MCF 10A (cell line): ENCODE data around the gene C4BPA. TPM values are rescaled to one million over a fixed set of nuclear protein-coding genes. Genes with fewer than 3 reads are reported as not detected.

Source experiments
- BruUV-seq: library from RNA; stranded (reverse); fragments of 400-500 nt; replicated peaks from 2 replicates; lab custom pipeline; 2021; lab: Mats Ljungman, UMichigan
- CTCF ChIA-PET: fragments of 300-600 bp; sonication (Branson Sonifier 250); formaldehyde crosslinking; extraction: SDS; loops from one replicate; lab custom pipeline; 2021; ENCODE audit warnings: antibody characterized with exemption, inconsistent platforms; lab: Yijun Ruan, JAX
- POLR2A ChIA-PET: fragments of 300-600, 350-650 bp; sonication (Branson Sonifier 250); formaldehyde crosslinking; extraction: SDS; loops from one replicate; lab custom pipeline; 2020; ENCODE audit warnings: antibody characterized with exemption, inconsistent platforms; lab: Yijun Ruan, JAX
- DNase-seq: peaks from one replicate; pipeline ENCODE4 v3.0.0-alpha.2; 2018; ENCODE audit not compliant: unreplicated experiment
- H3K27ac Mint-ChIP-seq: one replicate; pipeline ENCODE4 v1.8.0; 2022; ENCODE audit warnings: mild to moderate bottlenecking, low read depth, mixed read lengths; ENCODE audit not compliant: unreplicated experiment
- H3K27me3 Mint-ChIP-seq: one replicate; pipeline ENCODE4 v1.8.0; 2022; ENCODE audit warnings: mixed read lengths; ENCODE audit not compliant: insufficient read depth, unreplicated experiment
- H3K36me3 Mint-ChIP-seq: one replicate; pipeline ENCODE4 v1.8.0; 2022; ENCODE audit warnings: mild to moderate bottlenecking, moderate library complexity, mixed read lengths; ENCODE audit not compliant: insufficient read depth, unreplicated experiment
- H3K4me1 Mint-ChIP-seq: one replicate; pipeline ENCODE4 v1.8.0; 2022; ENCODE audit warnings: mixed read lengths; ENCODE audit not compliant: insufficient read depth, unreplicated experiment
- H3K4me3 Mint-ChIP-seq: one replicate; pipeline ENCODE4 v1.8.0; 2022; ENCODE audit warnings: mild to moderate bottlenecking, moderate library complexity, mixed read lengths; ENCODE audit not compliant: unreplicated experiment
- H3K9me3 Mint-ChIP-seq: one replicate; pipeline ENCODE4 v1.8.0; 2022; ENCODE audit warnings: mixed read lengths; ENCODE audit not compliant: unreplicated experiment
- CTCF ChIP-seq: fragments of 200-600 bp; IDR thresholded peaks from one replicate; pipeline ENCODE4 v1.8.0; 2022; ENCODE audit warnings: antibody characterized with exemption, mild to moderate bottlenecking; ENCODE audit not compliant: unreplicated experiment
- intact Hi-C: fragments of 100-400 bp; cut with micrococcal nuclease; formaldehyde crosslinking; loops from 2 replicates; pipeline ENCODE4 v1.14.1; 2022
- total RNA-seq: library from RNA; stranded (reverse); gene quantifications from 2 replicates; pipeline ENCODE4 v1.2.3, GENCODE V29; 2022

Gene C4BPA
- total RNA-seq, 1 experiment from 2014 or later = not detected

DNA sequence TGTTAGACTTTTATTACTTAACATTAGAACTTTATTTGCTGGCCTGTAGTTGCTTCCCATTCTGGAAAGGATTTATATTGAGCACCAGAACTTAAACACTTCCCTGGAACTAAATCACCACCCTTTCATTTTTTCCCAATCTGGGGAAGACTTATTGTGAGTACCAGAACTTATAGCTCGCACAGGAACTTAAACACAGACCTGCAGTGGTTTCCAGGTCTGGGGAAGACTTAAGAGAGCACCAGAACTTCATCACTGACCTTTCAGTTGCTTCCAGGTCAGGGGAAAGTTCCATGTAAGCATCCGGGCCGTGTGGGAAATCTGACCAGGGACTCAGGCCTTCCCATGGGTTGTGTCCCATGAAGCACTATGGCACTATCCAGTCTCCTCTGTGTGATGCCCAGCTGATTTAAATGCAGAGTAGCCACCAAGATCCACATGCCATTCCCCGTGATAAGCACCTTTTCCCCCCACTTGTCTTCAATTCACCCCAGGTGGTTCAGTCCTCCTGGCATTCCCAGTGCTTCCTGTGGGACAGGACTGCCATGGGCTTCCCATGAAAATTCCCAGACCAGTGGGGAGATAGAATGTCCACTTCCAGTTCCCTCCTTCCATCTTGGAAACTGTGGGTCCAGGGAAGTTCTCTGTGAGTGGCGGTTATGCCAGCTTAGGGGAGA, 48.9 kb downstream of the C4BPA start:
- no peak for TF ChIP-seq CTCF
- H3K27me3 Mint-ChIP-seq = peaks cover 7% of the 10 kb centered on the region
- H3K9me3 Mint-ChIP-seq = no peaks in the 10 kb centered on the region
- no TSS peak for BruUV-seq
- H3K36me3 Mint-ChIP-seq = no peaks in the 10 kb centered on the region
- H3K27ac Mint-ChIP-seq = no peak overlapping the region
- intact Hi-C loops = no loop called here
- ChIA-PET CTCF (interaction anchor here (0.6 to 1.2 kb wide), 3 partner anchors 240 to 477 kb away, joined by 3 to 4 read pairs (median 3); no protein-coding TSS in a partner anchor), POLR2A (interaction anchor here (0.6 to 0.7 kb wide), 2 partner anchors 19 to 32 kb away, joined by 3 read pairs; no protein-coding TSS in a partner anchor)
- H3K4me1 Mint-ChIP-seq = no peaks in the 10 kb centered on the region
- peak overlapping the region; percentile 28 for H3K4me3 Mint-ChIP-seq
- DNase-seq = no peak

DNA sequence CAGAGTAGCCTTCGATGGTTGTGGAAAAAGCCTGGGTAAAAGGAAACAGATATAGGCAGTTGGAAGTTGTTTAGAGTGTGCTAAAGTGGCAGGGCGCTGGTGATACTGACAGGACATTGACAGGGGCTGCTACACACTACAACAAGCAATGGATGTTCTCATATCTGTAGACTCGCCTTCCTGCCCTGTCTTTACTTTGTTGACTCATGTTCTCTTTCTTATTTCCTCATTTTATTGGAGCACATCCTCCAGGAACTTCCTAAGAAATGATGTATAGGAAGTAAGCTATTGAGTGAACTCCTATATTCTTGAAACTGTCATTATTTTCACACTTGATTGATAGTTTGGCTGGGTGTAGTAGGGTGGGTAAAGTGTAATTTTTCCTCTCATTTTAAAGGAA, 51.0 kb downstream of the C4BPA start:
- no TSS peak for BruUV-seq
- H3K27me3 Mint-ChIP-seq = peaks cover 7% of the 10 kb centered on the region
- no peak overlapping the region for H3K27ac Mint-ChIP-seq
- no peak overlapping the region for H3K4me3 Mint-ChIP-seq
- POLR2A ChIA-PET = interaction anchor here (0.8 to 1.2 kb wide), 2 partner anchors 27 to 133 kb away, joined by 3 to 7 read pairs; no protein-coding TSS in a partner anchor
- no peaks in the 10 kb centered on the region for H3K36me3 Mint-ChIP-seq
- H3K4me1 Mint-ChIP-seq = no peaks in the 10 kb centered on the region
- CTCF ChIA-PET = interaction anchor here (0.6 to 0.7 kb wide), 2 partner anchors 251 to 258 kb away, joined by 3 to 4 read pairs; no protein-coding TSS in a partner anchor
- H3K9me3 Mint-ChIP-seq = no peaks in the 10 kb centered on the region
- intact Hi-C loops = no loop called here
- no peak for DNase-seq
- TF ChIP-seq CTCF = no peak

DNA sequence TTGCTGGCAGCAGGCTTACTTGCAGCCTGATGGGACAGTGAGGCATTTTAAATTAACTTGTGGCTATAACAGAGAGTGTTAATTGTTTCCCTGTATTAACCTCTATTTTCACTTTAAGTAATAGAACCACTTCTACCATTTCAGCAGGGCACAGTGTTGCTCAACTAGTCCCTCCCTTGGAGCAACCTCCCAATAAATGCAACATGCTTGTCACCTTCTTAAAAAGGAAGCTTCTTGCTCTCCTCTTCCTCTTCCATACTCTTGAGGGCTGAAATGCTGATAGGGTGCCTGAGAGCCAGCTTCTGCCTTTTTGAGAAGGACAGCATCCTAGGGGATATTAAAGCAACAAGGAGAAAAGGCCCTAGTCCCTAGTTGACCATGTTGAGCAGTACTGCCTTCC, 52.1 kb downstream of the C4BPA start:
- TF ChIP-seq CTCF = no peak
- CTCF ChIA-PET = interaction anchor here (0.6 kb wide), 1 partner anchor 107 kb away, joined by 3 read pairs; no protein-coding TSS in a partner anchor
- Mint-ChIP-seq H3K36me3 (no peaks in the 10 kb centered on the region), H3K27me3 (peaks cover 7% of the 10 kb centered on the region), H3K9me3 (no peaks in the 10 kb centered on the region), H3K4me1 (no peaks in the 10 kb centered on the region), H3K27ac (no peak overlapping the region), H3K4me3 (no peak overlapping the region)
- no peak for DNase-seq
- BruUV-seq = no TSS peak
- intact Hi-C loops = no loop called here
- POLR2A ChIA-PET = interaction anchor here (1.0 kb wide), 1 partner anchor 15 kb away, joined by 3 read pairs; no protein-coding TSS in a partner anchor

- Mint-ChIP-seq H3K4me1 (no peaks in the 10 kb centered on the region), H3K27me3 (peaks cover 7% of the 10 kb centered on the region)
Observed at GRCh38 chr1:207156826-207157225, 52.8 kb downstream of the C4BPA start.

More at GRCh38 chr1:207156826-207157225, 52.8 kb downstream of the C4BPA start:
- ChIA-PET POLR2A (interaction anchor here (0.7 kb wide), 1 partner anchor 100 kb away, joined by 3 read pairs; no protein-coding TSS in a partner anchor), CTCF (interaction anchor here (0.7 to 1.4 kb wide), 2 partner anchors 24 to 264 kb away, joined by 3 read pairs; no protein-coding TSS in a partner anchor)
- no peak for DNase-seq
- no peak overlapping the region for H3K27ac Mint-ChIP-seq
- no peaks in the 10 kb centered on the region for H3K36me3 Mint-ChIP-seq
- intact Hi-C loops = no loop called here
- H3K4me3 Mint-ChIP-seq = no peak overlapping the region
- no peaks in the 10 kb centered on the region for H3K9me3 Mint-ChIP-seq
- TF ChIP-seq CTCF = no peak
- BruUV-seq = no TSS peak
